Measurements from ENCODE around the gene AOPEP. TPM values are rescaled to one million over a fixed set of nuclear protein-coding genes. Genes with fewer than 3 reads are reported as not detected.

The AOPEP gene
- total RNA-seq, 1 donor from 2014 or later = 25.8 TPM

DNA sequence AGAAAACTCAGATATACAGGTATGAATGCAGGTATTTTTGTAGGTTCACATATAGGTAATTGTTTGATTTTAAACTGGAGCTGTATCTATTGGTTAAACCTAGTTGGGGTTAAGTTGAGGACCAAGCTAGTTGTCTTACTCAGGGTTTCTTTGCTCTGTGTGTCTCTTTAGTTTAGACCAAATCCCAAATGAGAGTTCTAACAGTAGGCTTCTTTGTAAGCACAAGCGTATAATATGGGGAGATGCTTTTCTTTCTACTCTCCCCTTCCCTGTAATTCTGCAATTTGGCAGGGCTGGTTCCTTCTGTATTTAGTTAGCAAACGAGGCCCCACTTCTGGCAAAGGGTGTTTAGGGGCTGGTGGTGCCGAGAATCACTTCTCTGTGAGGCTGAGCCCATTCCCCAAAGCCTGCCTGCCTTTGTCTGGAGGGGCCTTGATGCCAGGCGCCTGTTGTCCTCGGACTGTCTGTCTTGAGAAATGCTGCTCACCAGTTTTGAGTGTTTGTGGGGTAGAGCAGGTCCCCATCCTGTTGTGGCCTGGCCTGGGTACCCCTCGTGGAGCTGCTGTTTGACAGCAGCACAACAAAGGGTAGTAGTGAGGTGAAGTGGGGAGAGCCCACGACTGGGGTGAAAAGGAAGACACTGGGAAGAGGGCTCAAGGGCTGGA lies 331.8 kb downstream of the AOPEP start:
- no peaks in the 10 kb centered on the region for H3K27me3 Mint-ChIP-seq (ENCODE audit: unreplicated experiment)
- no peaks in the 10 kb centered on the region for H3K36me3 Mint-ChIP-seq (ENCODE audit: unreplicated experiment)
- no peak overlapping the region for H3K4me3 Mint-ChIP-seq (ENCODE audit: unreplicated experiment)
- no peaks in the 10 kb centered on the region for H3K9me3 Mint-ChIP-seq (ENCODE audit: unreplicated experiment)
- H3K4me1 Mint-ChIP-seq (ENCODE audit: low read depth, unreplicated experiment) = peaks cover 30% of the 10 kb centered on the region
- no peak for DNase-seq
- no peak overlapping the region for H3K27ac Mint-ChIP-seq (ENCODE audit: unreplicated experiment)
- TF ChIP-seq, protein P1, sequence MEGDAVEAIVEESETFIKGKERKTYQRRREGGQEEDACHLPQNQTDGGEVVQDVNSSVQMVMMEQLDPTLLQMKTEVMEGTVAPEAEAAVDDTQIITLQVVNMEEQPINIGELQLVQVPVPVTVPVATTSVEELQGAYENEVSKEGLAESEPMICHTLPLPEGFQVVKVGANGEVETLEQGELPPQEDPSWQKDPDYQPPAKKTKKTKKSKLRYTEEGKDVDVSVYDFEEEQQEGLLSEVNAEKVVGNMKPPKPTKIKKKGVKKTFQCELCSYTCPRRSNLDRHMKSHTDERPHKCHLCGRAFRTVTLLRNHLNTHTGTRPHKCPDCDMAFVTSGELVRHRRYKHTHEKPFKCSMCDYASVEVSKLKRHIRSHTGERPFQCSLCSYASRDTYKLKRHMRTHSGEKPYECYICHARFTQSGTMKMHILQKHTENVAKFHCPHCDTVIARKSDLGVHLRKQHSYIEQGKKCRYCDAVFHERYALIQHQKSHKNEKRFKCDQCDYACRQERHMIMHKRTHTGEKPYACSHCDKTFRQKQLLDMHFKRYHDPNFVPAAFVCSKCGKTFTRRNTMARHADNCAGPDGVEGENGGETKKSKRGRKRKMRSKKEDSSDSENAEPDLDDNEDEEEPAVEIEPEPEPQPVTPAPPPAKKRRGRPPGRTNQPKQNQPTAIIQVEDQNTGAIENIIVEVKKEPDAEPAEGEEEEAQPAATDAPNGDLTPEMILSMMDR (IDR thresholded peaks at IDR 0.05; ENCODE audit: partially characterized antibody, unreplicated experiment) = no peak

DNA sequence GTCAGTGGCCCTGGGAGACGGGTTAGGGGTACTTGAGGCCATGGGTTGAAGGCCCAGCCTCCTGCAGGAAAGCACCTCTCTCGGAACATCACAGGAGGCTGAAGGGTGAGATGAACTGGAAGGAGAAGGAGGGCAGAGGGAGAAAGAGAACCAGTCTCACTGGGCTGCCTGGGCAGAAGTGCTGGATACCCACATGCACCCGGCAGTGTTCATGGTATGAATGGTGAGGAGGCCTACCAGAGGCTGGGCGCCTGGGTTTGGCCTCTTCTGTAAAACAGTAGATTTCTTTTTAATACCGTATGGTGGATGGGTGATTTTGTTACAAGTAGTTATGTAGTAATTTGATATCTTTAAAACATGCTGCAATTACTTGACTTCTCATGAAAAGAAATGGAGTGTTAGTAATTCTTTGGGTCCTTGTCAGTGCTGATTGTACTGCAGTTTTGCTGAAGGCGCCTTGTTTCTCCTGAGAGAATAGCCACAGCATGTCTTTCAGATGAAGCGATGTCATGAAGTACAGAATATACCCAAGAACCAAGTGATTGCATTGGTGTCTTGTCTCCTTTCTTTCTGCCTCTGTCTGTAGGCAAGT lies 332.4 kb downstream of the AOPEP start:
- DNase-seq = no peak
- TF ChIP-seq, protein P1 (IDR thresholded peaks at IDR 0.05; ENCODE audit: partially characterized antibody, unreplicated experiment) = no peak
- Mint-ChIP-seq H3K27ac (ENCODE audit: unreplicated experiment) (no peak overlapping the region), H3K27me3 (ENCODE audit: unreplicated experiment) (no peaks in the 10 kb centered on the region), H3K36me3 (ENCODE audit: unreplicated experiment) (no peaks in the 10 kb centered on the region), H3K9me3 (ENCODE audit: unreplicated experiment) (no peaks in the 10 kb centered on the region), H3K4me1 (ENCODE audit: low read depth, unreplicated experiment) (peaks cover 34% of the 10 kb centered on the region), H3K4me3 (ENCODE audit: unreplicated experiment) (no peak overlapping the region)

DNA sequence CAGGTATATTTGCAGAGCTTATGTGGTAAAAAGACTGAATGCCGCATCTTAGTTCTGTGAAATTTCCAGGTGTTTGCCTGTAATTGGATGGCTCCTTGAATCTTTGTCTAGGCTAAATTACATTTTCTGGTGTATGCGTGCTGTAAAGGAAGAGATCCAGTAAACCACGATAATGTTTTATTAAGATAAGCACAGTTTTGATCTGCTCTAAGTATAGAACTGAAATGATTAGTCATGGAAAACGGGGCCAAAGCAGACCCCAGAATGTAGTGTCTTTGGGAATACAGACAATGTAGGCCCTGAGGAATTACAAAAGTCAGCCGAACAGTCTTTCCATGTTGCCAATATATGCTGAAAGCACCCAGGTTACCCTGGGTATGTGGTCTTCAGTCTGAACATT lies 333.7 kb downstream of the AOPEP start:
- H3K9me3 Mint-ChIP-seq (ENCODE audit: unreplicated experiment) = no peaks in the 10 kb centered on the region
- H3K4me3 Mint-ChIP-seq (ENCODE audit: unreplicated experiment) = no peak overlapping the region
- H3K27ac Mint-ChIP-seq (ENCODE audit: unreplicated experiment) = no peak overlapping the region
- no peaks in the 10 kb centered on the region for H3K27me3 Mint-ChIP-seq (ENCODE audit: unreplicated experiment)
- H3K36me3 Mint-ChIP-seq (ENCODE audit: unreplicated experiment) = no peaks in the 10 kb centered on the region
- DNase-seq = no peak
- TF ChIP-seq, protein P1 (IDR thresholded peaks at IDR 0.05; ENCODE audit: partially characterized antibody, unreplicated experiment) = no peak
- H3K4me1 Mint-ChIP-seq (ENCODE audit: low read depth, unreplicated experiment) = peaks cover 31% of the 10 kb centered on the region

DNA sequence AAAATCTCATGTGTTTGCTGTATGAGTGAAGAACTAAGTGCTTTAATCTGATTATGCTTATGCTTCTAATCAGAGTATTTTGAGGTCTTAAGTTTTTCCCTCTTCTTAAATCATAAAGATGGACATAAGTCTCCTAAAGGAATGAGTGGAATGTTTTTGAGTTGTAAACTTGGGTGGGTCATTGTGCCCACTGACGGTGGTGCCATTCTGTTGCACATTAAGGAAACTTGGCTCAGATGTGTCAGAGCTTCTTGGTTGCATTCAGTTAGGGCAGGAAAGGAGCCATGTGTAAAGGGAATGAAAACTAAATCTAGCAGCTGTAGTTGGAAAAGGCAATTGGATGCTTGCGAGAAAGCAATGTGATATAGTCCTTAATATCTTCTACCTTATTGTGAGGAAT lies 334.4 kb downstream of the AOPEP start:
- Mint-ChIP-seq H3K27me3 (ENCODE audit: unreplicated experiment) (no peaks in the 10 kb centered on the region), H3K4me3 (ENCODE audit: unreplicated experiment) (no peak overlapping the region), H3K36me3 (ENCODE audit: unreplicated experiment) (no peaks in the 10 kb centered on the region), H3K27ac (ENCODE audit: unreplicated experiment) (no peak overlapping the region), H3K9me3 (ENCODE audit: unreplicated experiment) (no peaks in the 10 kb centered on the region), H3K4me1 (ENCODE audit: low read depth, unreplicated experiment) (peaks cover 24% of the 10 kb centered on the region)
- no peak for DNase-seq
- TF ChIP-seq, protein P1 (IDR thresholded peaks at IDR 0.05; ENCODE audit: partially characterized antibody, unreplicated experiment) = no peak

DNA sequence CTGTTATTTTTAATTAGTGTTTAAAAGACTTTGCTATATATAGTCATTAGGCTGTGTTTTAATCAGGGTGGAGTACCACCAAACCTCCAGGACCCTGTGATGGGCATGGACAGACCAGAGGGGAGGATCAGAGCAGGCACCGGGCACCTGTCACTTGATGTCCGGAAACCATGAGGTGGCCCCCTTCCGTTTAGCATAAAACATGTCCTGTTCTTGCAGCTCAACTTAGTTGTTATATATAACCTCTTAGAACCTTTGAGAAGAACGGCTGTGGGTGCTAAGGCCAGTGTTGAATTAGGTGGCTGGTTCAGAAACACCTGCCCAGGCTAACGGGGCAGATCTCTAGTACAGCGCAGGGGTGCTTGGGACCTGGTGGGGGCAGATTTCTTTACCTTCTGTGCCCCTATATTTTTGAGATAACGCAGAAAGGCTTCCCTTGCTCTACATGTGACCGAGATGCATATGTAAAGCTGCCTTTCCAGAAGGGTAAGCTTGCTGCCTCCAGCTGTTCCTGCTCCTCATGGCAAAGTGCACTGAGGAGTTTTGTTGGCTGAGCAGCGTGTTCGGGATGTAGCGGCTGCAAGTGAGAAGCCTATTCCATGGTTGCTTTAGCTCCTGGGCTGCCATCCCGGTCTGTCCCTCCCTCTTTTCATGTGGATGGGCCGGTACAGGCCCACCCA lies 335.6 kb downstream of the AOPEP start:
- Mint-ChIP-seq H3K27ac (ENCODE audit: unreplicated experiment) (no peak overlapping the region), H3K27me3 (ENCODE audit: unreplicated experiment) (no peaks in the 10 kb centered on the region), H3K4me3 (ENCODE audit: unreplicated experiment) (no peak overlapping the region), H3K36me3 (ENCODE audit: unreplicated experiment) (no peaks in the 10 kb centered on the region), H3K9me3 (ENCODE audit: unreplicated experiment) (no peaks in the 10 kb centered on the region), H3K4me1 (ENCODE audit: low read depth, unreplicated experiment) (peaks cover 18% of the 10 kb centered on the region)
- TF ChIP-seq, protein P1 (IDR thresholded peaks at IDR 0.05; ENCODE audit: partially characterized antibody, unreplicated experiment) = no peak
- no peak for DNase-seq
